GM21381 (cell line): ENCODE data around the gene OR2T34.
"Not testable (repeated sequence)": the region's sequence is repeated elsewhere in the genome, so short reads cannot be mapped to it uniquely, and the experiment has no call there.

ENCODE experiments used
- ATAC-seq: cut with Tn5 transposase; IDR thresholded peaks from one replicate; pipeline ENCODE4 v1.9.1; 2021; ENCODE audit warnings: mild to moderate bottlenecking, moderate library complexity; ENCODE audit not compliant: unreplicated experiment

The OR2T34 gene

GRCh38 chr1:248565530-248566373 is 8.8 kb downstream of the OR2T34 start:
- ATAC-seq, result peak; percentile 69

GRCh38 chr1:248562672-248563071 is 11.9 kb downstream of the OR2T34 start, which contains the start of gene OR2T29:
Gene OR2T29, minus strand, starts transcription at chr1:248562772. Its CDS starts 3,281 bp downstream, at chr1:248559491.
- not testable (repeated sequence) for ATAC-seq

GRCh38 chr1:248551027-248551426 is 23.5 kb downstream of the OR2T34 start:
- ATAC-seq, result not testable (repeated sequence)

GRCh38 chr1:248547383-248547782 is 27.2 kb downstream of the OR2T34 start:
- not testable (repeated sequence) for ATAC-seq

- ATAC-seq, result peak; percentile 54
Observed at GRCh38 chr1:248537449-248537848, 37.1 kb downstream of the OR2T34 start.
